Right lobe of liver (tissue), 4 donors: ENCODE results near the gene COQ4.
"Not testable (repeated sequence)": the region's sequence is repeated elsewhere in the genome, so short reads cannot be mapped to it uniquely, and the experiment has no call there.

Experiments used
- POLR2A ChIP-seq: fragments of 450-650 bp; IDR thresholded peaks from one replicate; pipeline ENCODE4 v1.6.1; 2017; ENCODE audit warnings: antibody characterized with exemption, mild to moderate bottlenecking
- TF ChIP-seq, protein P1 (sequence below), 4 donors: fragments of 200-600 bp in 3 of 4; fragments of 450-650 bp in 1 of 4; IDR thresholded peaks; one replicate each; pipeline versions ENCODE4 v1.5.1 to v1.8.0; 2016 to 2022; ENCODE audit warnings: antibody characterized with exemption in 4 of 4, mild to moderate bottlenecking in 2 of 4
- donor health status: DM: no; HTN: no; CAD: no.
- donor health status: DM: no; HTN: no; CAD: no.
- donor health status: DM: no; HTN: yes; CAD: no.

DNA sequence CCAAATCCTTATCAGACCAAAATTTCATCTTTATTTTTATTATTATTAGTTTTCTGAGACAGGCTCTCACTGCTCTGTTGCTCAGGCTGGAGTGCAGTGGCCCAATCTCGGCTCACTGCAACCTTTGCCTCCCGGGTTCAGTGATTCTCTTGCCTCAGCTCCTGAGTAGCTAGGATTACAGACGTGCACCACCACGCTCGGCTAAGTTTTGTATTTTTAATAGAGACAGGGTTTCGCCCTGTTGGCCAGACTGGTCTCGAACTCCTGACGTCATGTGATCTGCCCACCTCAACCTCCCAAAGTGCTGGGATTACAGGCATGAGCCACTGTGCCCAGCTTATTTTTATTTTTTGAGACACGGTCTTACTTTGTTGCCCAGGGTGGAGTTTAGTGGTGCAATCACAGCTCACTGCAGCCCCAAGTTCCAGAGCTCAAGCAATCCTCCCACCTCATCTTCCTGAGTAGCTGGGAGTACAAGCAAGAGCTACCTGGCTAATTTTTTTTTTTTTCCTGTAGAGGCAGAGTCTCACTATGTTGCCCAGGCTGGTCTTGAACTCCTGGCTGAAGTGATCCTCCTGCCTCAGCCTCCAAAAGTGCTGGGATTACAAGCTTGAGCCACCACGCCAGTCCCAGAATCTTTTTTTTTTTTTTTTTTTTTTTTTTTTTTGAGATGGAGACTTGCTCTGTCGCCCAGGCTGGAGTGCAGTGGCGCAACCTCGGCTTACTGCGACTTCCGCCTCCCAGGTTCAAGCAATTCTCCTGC, 16.4 kb downstream of the COQ4 start:
- TF ChIP-seq, protein P1, sequence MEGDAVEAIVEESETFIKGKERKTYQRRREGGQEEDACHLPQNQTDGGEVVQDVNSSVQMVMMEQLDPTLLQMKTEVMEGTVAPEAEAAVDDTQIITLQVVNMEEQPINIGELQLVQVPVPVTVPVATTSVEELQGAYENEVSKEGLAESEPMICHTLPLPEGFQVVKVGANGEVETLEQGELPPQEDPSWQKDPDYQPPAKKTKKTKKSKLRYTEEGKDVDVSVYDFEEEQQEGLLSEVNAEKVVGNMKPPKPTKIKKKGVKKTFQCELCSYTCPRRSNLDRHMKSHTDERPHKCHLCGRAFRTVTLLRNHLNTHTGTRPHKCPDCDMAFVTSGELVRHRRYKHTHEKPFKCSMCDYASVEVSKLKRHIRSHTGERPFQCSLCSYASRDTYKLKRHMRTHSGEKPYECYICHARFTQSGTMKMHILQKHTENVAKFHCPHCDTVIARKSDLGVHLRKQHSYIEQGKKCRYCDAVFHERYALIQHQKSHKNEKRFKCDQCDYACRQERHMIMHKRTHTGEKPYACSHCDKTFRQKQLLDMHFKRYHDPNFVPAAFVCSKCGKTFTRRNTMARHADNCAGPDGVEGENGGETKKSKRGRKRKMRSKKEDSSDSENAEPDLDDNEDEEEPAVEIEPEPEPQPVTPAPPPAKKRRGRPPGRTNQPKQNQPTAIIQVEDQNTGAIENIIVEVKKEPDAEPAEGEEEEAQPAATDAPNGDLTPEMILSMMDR (IDR thresholded peaks at IDR 0.05) = not testable (repeated sequence)
- TF ChIP-seq POLR2A = not testable (repeated sequence)
